NCI-H226 (cell line): ENCODE measurements around the gene KANSL3.
"Not testable (repeated sequence)": the region's sequence is repeated elsewhere in the genome, so short reads cannot be mapped to it uniquely, and the experiment has no call there.

Experiments
- DNase-seq: peaks from one replicate; pipeline ENCODE4 v3.0.0-alpha.2; 2015

KANSL3 gene

DNA sequence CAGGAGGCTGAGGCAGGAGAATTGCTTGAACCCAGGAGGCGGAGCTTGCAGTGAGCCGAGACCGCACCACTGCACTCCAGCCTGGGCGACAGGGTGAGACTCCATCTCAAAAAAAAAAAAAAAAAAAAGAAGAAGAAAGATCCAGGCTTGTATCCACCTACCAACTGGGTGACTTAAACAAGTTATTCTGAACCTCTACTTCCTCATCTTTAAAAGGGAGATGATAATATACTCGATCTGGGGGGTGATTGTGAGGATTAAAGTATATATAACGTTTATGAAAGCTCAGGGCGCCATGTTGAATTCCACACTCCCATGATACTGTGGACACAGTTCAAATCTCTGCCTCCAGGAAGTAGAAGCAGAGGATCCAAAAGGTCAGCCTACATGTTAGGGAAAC, 16.7 kb upstream of the KANSL3 start:
- not testable (repeated sequence) for DNase-seq

GRCh38 chr2:96651793-96652192, 13.7 kb upstream of the KANSL3 start:
- DNase-seq = no peak

DNA sequence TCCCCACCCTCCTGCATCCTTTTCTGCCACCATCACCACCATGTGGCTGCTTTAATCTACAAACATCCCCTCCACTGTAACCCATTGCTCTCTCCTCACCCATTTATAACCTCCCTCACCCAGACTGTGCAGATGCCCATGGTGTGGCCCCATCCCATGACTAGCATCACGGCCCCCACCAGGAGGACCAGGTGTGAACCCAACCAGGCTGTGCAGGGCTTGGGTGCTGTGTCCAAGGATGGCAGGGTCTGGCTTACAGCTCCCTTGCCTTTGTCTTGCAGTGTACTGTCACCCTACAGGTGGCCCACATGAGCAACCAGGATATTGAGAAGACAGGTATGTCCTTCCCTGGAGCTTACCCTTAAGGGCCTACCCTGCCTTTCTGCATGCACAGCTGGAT, 11.2 kb upstream of the KANSL3 start:
- DNase-seq = no peak

GRCh38 chr2:96648306-96648930, 10.3 kb upstream of the KANSL3 start:
- no peak for DNase-seq

- DNase-seq = no peak
Measured at GRCh38 chr2:96647681-96648080, 9.6 kb upstream of the KANSL3 start.

DNA sequence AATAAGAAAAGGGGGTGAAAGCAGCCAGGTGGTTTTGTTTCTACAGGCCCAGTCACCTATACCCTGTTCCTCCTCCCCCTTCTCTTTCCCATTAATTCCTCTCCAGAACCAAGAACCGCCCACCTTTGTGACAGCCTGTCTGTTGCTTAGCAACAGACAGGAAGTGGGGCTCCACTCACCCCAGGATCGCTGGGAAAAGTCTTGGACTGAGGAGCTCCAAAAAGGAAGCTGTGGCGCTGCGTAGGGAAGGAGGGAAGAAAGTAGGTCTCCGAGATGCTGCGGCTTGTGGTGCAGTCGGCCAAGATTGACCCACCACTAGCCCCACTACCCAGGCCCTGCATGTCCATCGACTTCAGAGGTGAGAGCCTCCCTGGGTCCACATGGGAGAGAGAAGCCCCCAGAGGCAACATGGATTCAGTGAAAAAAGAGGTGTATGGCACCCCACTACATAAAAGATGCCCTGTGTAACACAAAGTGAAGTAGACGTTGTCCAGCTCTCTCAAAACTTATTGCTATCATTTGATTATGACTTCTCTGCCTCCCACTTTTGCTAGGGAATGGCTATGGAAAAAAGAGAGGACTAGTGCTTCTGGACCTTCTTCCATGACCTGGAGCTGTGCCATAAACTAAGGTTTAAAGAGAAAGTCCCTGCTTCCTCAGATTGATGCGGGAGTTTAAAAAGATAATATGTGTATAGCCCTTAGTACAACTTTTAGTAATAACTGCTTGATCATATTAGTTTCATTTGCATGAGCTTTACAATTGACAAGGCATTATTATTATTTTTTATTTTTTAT, 4.7 kb upstream of the KANSL3 start, which contains the start of gene FER1L5:
TSS of gene FER1L5 (plus strand) at position 201 of the 797 bp plus-strand sequence. CDS start at position 274, 73 bp downstream.
- no peak for DNase-seq

GRCh38 chr2:96637385-96638143, 548 bp downstream of the KANSL3 start:
- peak; percentile 87 for DNase-seq

DNA sequence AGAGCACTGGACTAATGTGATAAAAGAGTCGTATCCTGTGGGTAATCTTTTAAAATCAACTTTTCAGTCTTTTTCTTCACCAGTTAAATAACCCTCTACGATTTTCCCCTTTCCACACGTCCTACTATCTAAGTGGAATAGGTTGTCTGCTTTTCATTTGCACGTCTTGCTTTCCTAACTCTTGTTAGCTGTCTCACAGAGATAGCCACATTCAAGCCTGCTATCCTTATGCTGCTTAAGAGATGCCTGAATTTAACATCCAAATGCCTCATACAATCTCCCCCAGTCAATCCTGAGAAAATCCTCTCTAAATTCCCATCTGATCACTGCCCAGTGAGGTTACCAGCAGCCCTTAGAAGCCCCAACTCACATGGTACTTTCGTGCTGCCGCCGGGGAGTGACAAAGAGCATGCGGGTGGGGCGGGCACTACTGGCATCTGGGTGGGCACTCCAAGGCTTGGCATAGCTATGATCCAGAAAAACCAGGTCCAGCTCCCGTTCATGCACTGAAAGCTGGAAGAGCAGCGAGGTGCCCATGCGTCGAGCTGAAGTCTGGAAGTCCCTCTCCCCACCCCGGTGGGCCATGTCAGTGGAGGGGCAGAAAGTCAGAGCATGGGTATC, 1.5 kb downstream of the KANSL3 start:
- no peak for DNase-seq

- no peak for DNase-seq
Measured at GRCh38 chr2:96633641-96634040, 4.5 kb downstream of the KANSL3 start.

DNA sequence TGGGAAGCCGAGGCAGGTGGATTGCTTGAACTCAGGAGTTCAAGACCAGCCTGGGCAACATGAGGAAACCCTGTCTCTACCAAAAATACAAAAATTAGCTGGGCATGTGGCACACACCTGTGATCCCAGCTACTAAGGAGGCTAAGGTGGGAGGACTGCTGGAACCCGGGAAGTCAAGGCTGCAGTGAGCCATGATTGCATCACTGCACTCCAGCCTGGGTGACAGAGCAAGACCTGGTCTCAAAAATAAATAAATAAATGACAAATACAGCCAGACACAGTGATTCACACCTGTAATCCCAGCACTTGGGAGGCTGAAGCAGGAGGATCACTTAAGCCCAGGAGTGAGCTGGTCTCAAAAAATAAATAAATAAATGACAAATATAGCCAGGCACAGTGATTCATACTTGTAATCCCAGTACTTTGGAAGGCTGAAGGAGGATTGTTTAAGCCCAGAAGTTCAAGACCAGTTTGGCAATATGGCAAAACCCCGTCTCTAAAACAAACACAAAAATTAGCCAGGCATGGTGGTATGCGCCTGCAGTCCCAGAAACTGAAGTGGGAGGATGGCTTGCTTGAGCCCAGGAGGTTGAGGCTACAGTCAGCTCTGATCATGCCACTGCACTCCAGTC, 6.2 kb downstream of the KANSL3 start:
- DNase-seq = no peak

GRCh38 chr2:96626553-96626942, 11.6 kb downstream of the KANSL3 start:
- no peak for DNase-seq

DNA sequence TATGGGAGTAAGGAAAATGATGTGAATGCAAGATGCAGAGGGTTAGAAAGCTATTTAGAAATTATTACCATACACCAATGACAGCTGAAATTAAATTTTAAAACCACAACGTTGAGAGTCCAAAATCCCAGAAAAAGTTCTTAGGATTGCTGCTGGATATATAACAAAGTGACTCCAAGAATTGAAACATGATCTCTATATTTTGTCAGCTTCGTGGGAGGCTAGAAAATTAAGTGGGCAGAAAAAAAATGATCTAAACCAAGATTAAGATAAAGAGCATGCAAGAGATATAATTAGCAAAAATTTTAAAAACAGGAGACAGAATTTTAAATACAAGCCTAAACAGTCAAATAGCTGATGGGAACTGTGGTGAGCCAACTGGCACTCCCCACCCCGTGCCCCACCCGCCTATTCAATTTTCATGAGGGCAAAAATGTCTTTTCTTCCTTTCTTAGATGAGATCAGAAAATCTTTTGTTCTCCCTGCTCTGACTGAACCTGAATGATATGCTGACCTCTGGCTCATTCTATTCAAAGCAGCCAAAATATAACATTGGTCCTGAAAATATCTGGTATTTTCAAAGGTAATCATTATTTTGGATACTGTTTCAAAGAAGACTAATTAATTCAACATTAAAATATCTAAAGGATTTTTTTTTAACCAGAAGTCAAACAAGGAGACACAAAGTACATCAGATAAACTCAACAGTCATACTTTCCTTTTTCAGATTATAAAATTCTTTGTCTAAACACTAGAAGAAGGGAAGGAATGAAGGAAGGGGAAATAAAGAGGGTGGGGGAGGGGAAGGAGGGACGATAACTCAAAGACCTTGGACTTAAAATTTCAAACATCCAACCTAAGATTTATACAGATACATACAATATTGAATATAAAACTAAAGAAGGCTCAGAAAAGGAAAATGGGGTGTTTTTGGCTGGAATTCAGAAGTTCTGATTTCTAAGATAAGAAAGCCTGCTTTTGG, 12.2 kb downstream of the KANSL3 start:
- DNase-seq = no peak

- DNase-seq = no peak
Measured at GRCh38 chr2:96623116-96623515, 15.0 kb downstream of the KANSL3 start.

DNA sequence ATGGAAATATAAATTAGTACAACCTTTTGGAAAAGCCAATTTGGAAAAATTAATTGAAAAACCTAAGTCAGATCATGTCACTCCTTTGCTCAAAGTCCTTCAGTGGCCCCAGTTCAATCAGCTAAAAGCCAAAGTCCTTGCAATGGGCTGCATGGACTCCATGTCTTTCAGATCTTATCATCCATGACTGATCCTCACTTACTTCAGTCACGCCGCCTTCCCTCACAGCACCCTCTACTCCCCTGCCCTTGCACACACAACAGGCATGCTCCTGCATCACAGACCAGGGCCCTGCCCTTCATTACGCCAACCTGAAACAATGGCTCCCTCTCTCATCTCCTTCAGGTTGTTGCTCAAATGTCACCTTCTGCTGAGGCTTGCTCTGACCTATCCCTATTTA, 15.6 kb downstream of the KANSL3 start:
- no peak for DNase-seq

- DNase-seq = peak; percentile 35
Measured at GRCh38 chr2:96618596-96619283, 19.4 kb downstream of the KANSL3 start.

DNA sequence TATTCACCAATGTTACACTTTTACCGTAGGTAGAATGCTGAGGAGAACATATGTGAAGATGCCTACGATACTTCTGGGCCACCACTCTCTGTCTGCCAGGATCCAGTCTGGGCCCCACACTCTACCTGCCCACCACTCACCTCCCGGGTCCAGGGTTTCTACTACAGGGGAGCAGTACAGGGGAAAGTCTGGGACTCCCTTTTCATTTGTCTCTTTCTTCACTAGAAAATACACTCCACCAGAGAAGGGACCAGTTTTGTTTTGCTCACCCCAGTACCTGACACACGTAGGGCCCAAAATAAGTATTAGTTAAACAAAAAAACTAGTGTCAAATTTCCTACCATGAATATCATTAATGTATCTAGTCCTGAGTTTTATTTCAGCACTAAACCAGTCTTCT, 21.1 kb downstream of the KANSL3 start:
- DNase-seq = no peak

DNA sequence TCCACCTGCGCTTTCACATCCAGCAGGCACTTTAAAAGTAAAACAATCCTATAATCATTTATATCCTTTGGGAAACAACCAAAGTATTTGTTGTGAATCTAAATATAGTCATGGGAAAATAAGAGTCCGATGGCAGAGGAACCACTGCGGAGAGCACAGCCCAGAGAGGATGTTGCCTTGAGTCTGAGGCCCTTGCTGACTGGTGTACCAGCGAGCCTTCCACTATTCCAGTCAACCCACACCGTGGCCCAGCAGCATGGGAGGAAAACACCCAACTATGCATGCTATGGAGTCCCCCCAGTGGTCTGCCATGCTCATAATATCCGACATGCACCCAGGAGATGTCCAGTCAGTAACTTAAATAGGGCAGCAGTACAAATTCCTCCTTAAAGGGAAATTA, 21.6 kb downstream of the KANSL3 start:
- no peak for DNase-seq

DNA sequence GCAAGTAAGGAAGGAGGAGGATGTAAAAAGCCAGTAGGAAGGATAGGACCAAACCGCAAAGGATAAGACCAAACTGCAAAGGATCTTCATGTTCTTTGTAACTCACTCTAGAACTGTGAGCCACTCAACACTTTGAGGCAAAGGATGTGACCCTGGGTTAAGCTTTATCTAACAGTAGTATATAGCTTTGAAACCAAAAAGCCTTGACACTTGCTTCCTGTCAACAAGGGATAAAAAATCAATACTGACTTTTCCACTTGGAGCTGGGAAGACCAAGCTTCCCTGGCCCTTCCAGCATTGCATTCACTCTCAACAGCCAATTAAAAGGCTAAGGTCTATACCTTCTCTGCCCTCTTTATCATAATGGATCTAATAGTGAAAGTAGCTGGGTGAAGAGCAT, 22.0 kb downstream of the KANSL3 start:
- no peak for DNase-seq

DNA sequence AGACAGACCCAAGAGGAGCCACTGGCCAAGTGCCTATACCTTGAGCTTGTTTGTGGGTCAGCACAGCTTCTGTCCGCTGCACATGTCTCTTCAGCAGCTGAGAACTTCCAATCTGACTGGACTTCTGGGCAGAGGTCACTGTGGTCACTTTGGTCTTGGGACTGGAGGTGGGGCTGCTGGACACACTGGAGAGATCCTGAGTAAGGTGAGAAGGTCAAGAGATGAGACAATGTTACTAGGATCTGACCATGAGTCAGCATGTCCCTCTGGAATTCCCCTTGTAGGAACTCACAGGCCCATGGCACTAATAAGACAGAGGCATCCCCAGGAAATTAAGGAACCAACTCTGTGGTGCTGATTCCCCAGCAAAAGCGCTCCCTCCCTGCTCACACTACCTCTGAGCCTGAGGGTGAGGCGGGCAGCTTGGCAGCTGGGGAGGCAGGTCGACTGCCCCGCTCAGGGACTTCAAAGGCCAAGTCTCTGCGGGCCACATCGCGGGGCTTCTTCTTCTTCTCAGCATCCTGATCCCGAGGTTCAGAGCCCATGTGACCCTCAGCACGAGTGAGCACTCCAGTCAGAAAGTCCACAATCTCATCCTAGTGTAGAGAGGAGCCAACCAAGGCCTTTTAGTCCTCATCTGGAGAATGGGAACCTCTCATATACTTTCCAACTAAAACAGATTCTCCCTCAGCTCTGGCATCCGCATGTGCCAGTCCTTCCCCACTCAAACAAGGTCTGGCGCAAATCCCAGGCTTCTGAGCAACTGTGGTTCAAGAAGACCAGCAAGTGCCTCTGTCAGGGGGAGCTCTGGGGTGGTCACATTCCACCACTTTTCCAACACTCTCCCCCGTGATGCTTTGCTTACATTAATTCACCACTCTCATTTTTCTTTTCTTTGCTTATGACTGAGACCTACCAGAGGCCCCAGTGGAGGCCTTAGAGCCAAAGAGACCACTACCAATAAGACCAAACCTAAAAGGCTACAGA, 29.4 kb downstream of the KANSL3 start:
- no peak for DNase-seq

DNA sequence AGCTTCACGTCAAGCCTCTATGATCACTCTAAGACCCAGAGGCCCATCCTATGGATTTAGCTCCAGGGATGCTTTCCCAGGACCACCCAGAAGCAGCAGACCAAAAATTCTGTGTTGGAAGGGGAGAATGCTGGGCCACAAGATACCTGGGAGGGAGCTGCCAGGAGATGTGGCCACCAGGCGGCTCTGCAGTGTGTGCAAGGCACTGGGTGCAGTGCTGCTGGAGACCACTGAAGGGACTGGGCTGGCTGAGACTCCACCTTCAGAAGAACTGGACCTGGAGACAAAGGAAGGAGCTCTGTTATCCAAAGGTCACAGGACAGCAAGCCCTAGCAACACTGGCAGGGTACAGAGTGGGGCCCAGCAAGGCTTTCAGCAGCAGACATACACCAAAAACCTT, 34.0 kb downstream of the KANSL3 start:
- DNase-seq = no peak
